NCI-H1092 (cell line): ENCODE data around the gene ENTR1.

Source experiments
- DNase-seq: peaks from one replicate; lab custom pipeline; 2025; lab: John Stamatoyannopoulos, UW

The ENTR1 gene

GRCh38 chr9:136361047-136361753 is 49.2 kb downstream of the ENTR1 start:
- no peak for DNase-seq

- no peak for DNase-seq
Observed at GRCh38 chr9:136359774-136360718, 50.4 kb downstream of the ENTR1 start.

GRCh38 chr9:136358888-136359287 is 51.5 kb downstream of the ENTR1 start:
- no peak for DNase-seq

- DNase-seq: no peak
Observed at GRCh38 chr9:136358016-136358415, 52.4 kb downstream of the ENTR1 start.

- DNase-seq: no peak
Observed at GRCh38 chr9:136357202-136357725, 53.1 kb downstream of the ENTR1 start.

GRCh38 chr9:136355616-136356557 is 54.5 kb downstream of the ENTR1 start:
- DNase-seq: no peak

GRCh38 chr9:136354592-136355085 is 55.8 kb downstream of the ENTR1 start:
- DNase-seq: no peak

GRCh38 chr9:136353757-136354488 is 56.5 kb downstream of the ENTR1 start:
- DNase-seq: no peak

GRCh38 chr9:136353088-136353487 is 57.3 kb downstream of the ENTR1 start:
- no peak for DNase-seq

GRCh38 chr9:136352682-136353081 is 57.7 kb downstream of the ENTR1 start:
- no peak for DNase-seq
